ENCODE measurements around the gene TBX6. TPM values are rescaled to one million over a fixed set of nuclear protein-coding genes. Genes with fewer than 3 reads are reported as not detected.

Gene TBX6
- total and polyA plus RNA-seq, 2 donors (not counting 3 experiments of a cell fraction or from before 2014, with no cell fraction given): 0.40 to 0.60 TPM

GRCh38 chr16:30088237-30088831 lies 3.4 kb downstream of the TBX6 start:
- no peaks in the 10 kb centered on the region for H3K9me3 ChIP-seq (replicated peaks; ENCODE audit: control insufficient read depth, insufficient read depth, low read length)
- H2AFZ ChIP-seq (ENCODE audit: low read depth, low read length): no peak overlapping the region
- no peak overlapping the region for H3K27ac ChIP-seq (ENCODE audit: insufficient read depth, low read depth, low read length)
- DNase-seq (ENCODE audit: low read depth, low spot score): no peak
- H3K4me2 ChIP-seq (ENCODE audit: insufficient read depth, low read length): no peak overlapping the region
- H3K79me2 ChIP-seq (ENCODE audit: control insufficient read depth, insufficient read depth, low read length): no peaks in the 10 kb centered on the region
- H4K20me1 ChIP-seq (replicated peaks; ENCODE audit: control insufficient read depth, extremely low read depth, insufficient read depth, low read length): no peaks in the 10 kb centered on the region
- TF ChIP-seq MAX (IDR thresholded peaks at IDR 0.05; ENCODE audit: insufficient read depth, insufficient read length): no peak
- TF ChIP-seq EZH2 (IDR thresholded peaks at IDR 0.05; ENCODE audit: borderline replicate concordance, low read depth, low read length, severe bottlenecking): no peak
- TF ChIP-seq POLR2A (IDR thresholded peaks at IDR 0.05; ENCODE audit: low read depth, low read length): no peak
- no peak for TF ChIP-seq GATA2 (IDR thresholded peaks at IDR 0.05; ENCODE audit: insufficient read depth, insufficient read length, low read depth, low read length)
- no peak for TF ChIP-seq CTCF (IDR thresholded peaks at IDR 0.05; ENCODE audit: extremely low read depth in 1 of 2, insufficient read depth in 1 of 2, low read depth in 1 of 2, low read length in 2 of 2)
- TF ChIP-seq JUN (IDR thresholded peaks at IDR 0.05; ENCODE audit: borderline replicate concordance, insufficient read depth, insufficient read length, low read depth): no peak
- TF ChIP-seq MYC (IDR thresholded peaks at IDR 0.05; ENCODE audit: low read depth, low read length): no peak
- TF ChIP-seq FOS (IDR thresholded peaks at IDR 0.05; ENCODE audit: borderline replicate concordance, insufficient read depth, low read length): no peak
- no peak for TF ChIP-seq POLR2AphosphoS5 (IDR thresholded peaks at IDR 0.05; ENCODE audit: insufficient read depth, low read depth, low read length)
- dilution Hi-C loops (cut with MboI; ENCODE audit: extremely low pct_ligation_motif_present, low sequenced_read_pairs): no loop called here
- no peak overlapping the region for H3K9ac ChIP-seq (replicated peaks; ENCODE audit: extremely low read depth, insufficient read depth, low read length)
- no TSS peak for BruUV-seq (replicated peaks)
- H3K4me1 ChIP-seq (ENCODE audit: control insufficient read depth, extremely low read depth, insufficient read depth, low read length): peaks cover 13% of the 10 kb centered on the region
- CTCF ChIA-PET: interaction anchor here (1.3 kb wide), 1 partner anchor 11 kb away, joined by 4 read pairs; no protein-coding TSS in a partner anchor
- intact Hi-C loops (cut with micrococcal nuclease): no loop called here
- FAIRE-seq: no peak
- POLR2A ChIA-PET: no interaction called here
- H3K9me1 ChIP-seq (replicated peaks; ENCODE audit: control insufficient read depth, extremely low read depth, insufficient read depth, low read length): no peaks in the 10 kb centered on the region
- no peaks in the 10 kb centered on the region for H3K27me3 ChIP-seq (ENCODE audit: control insufficient read depth in 2 of 2, insufficient read depth in 2 of 2, low read length in 2 of 2)
- peaks cover 13 to 19% of the 10 kb centered on the region in 2 experiments for H3K36me3 ChIP-seq (ENCODE audit: control insufficient read depth in 2 of 2, extremely low read depth in 1 of 2, insufficient read depth in 2 of 2, low read length in 2 of 2)
- no peak overlapping the region for H3K4me3 ChIP-seq (replicated peaks in 1 of 3; ENCODE audit: insufficient read depth in 1 of 3, low read depth in 1 of 3, low read length in 3 of 3)
